IMR-90 (cell line): ENCODE measurements around the gene ZFYVE28. TPM values are rescaled to one million over a fixed set of nuclear protein-coding genes. Genes with fewer than 3 reads are reported as not detected.

Source experiments
- ATAC-seq: fragments of 200-7000 bp; cut with Tn5 transposase; 2 replicates; pipeline ENCODE4 v1.9.1; 2020; ENCODE audit warnings: low read depth, mild to moderate bottlenecking, moderate library complexity
- BruUV-seq: library from RNA; stranded (reverse); fragments of 400-500 nt; replicated peaks from 2 replicates; lab custom pipeline; 2021; lab: Mats Ljungman, UMichigan
- CTCF ChIA-PET: fragments of 300-600 bp; formaldehyde crosslinking; extraction: SDS; loops from one replicate; lab custom pipeline; 2021; ENCODE audit warnings: antibody characterized with exemption; lab: Yijun Ruan, JAX
- POLR2A ChIA-PET: fragments of 300-600 bp; sonication (Branson Sonifier 250); formaldehyde crosslinking; loops from one replicate; lab custom pipeline; 2022; ENCODE audit warnings: antibody characterized with exemption; ENCODE audit not compliant: unreplicated experiment; lab: Charles Lee
- DNase-seq: peaks from one replicate; pipeline ENCODE4 v3.0.0; 2013
- H2AFZ ChIP-seq: replicated peaks from 2 replicates; pipeline ENCODE3; 2013; ENCODE audit warnings: low read length, mild to moderate bottlenecking; ENCODE audit not compliant: poor library complexity
- H2AK5ac ChIP-seq: 2 replicates; pipeline ENCODE4 v1.6.1; 2013; ENCODE audit warnings: low read depth, low read length, inconsistent platforms
- H2AK9ac ChIP-seq: replicated peaks from 2 replicates; pipeline ENCODE3; 2013; ENCODE audit warnings: mild to moderate bottlenecking, low read depth, low read length, moderate library complexity; ENCODE audit not compliant: poor library complexity
- H2BK120ac ChIP-seq: 2 replicates; pipeline ENCODE4 v1.6.1; 2013; ENCODE audit warnings: low read depth, low read length, inconsistent platforms
- H2BK15ac ChIP-seq: 3 replicates; pipeline ENCODE4 v1.6.1; 2013; ENCODE audit warnings: low read depth, low read length, inconsistent platforms
- H2BK20ac ChIP-seq: 2 replicates; pipeline ENCODE4 v1.6.1; 2013; ENCODE audit warnings: low read depth, mild to moderate bottlenecking, inconsistent platforms, low read length, moderate library complexity
- H2BK5ac ChIP-seq: 2 replicates; pipeline ENCODE4 v1.6.1; 2013; ENCODE audit warnings: mild to moderate bottlenecking, low read depth, low read length, inconsistent platforms; ENCODE audit not compliant: poor library complexity, severe bottlenecking
- H3K14ac ChIP-seq: replicated peaks from 2 replicates; pipeline ENCODE4 v1.6.1; 2013; ENCODE audit warnings: low read depth, low read length, inconsistent platforms
- H3K18ac ChIP-seq: 2 replicates; pipeline ENCODE4 v1.6.1; 2013; ENCODE audit warnings: low read depth, low read length, control low read depth
- H3K23ac ChIP-seq: 2 replicates; pipeline ENCODE4 v1.6.1; 2013; ENCODE audit warnings: low read depth, low read length, inconsistent platforms
- H3K27ac ChIP-seq: 2 replicates; pipeline ENCODE4 v1.5.1; 2013; ENCODE audit warnings: mild to moderate bottlenecking, control low read depth, low read length; ENCODE audit not compliant: insufficient read depth
- H3K27me3 ChIP-seq: 2 replicates; pipeline ENCODE4 v1.6.1; 2013; ENCODE audit warnings: low read length; ENCODE audit not compliant: control insufficient read depth, insufficient read depth
- H3K36me3 ChIP-seq: 2 replicates; pipeline ENCODE4 v1.6.1; 2013; ENCODE audit warnings: low read length, mixed read lengths; ENCODE audit not compliant: control insufficient read depth, insufficient read depth
- H3K4ac ChIP-seq: 2 replicates; pipeline ENCODE4 v1.6.1; 2013; ENCODE audit warnings: low read depth, low read length, inconsistent platforms
- H3K4me1 ChIP-seq: 2 replicates; pipeline ENCODE4 v1.6.1; 2013; ENCODE audit warnings: low read length, mixed read lengths; ENCODE audit not compliant: control insufficient read depth, insufficient read depth
- H3K4me2 ChIP-seq: 2 replicates; pipeline ENCODE4 v1.6.1; 2013; ENCODE audit warnings: low read depth, mild to moderate bottlenecking, control low read depth, low read length, moderate library complexity
- H3K4me3 ChIP-seq: 2 replicates; pipeline ENCODE4 v1.5.1; 2013; ENCODE audit warnings: low read depth, mild to moderate bottlenecking, control low read depth, low read length, moderate library complexity; ENCODE audit not compliant: insufficient read depth
- H3K56ac ChIP-seq: 2 replicates; pipeline ENCODE4 v1.6.1; 2013; ENCODE audit warnings: low read length, inconsistent platforms; ENCODE audit not compliant: insufficient read depth; ENCODE audit errors: extremely low read depth
- H3K79me1 ChIP-seq, 2 experiments: 2 replicates each; pipeline ENCODE4 v1.6.1; 2013; ENCODE audit warnings: low read length in 2 of 2, inconsistent platforms in 1 of 2, low read depth in 1 of 2
- H3K9ac ChIP-seq: 2 replicates; pipeline ENCODE4 v1.6.1; 2013; ENCODE audit warnings: low read depth, low read length, control low read depth
- H3K9me1 ChIP-seq: 2 replicates; pipeline ENCODE4 v1.6.1; 2013; ENCODE audit warnings: low read length, inconsistent platforms; ENCODE audit not compliant: insufficient read depth
- H3K9me3 ChIP-seq: 2 replicates; pipeline ENCODE4 v1.6.1; 2013; ENCODE audit warnings: low read length; ENCODE audit not compliant: control insufficient read depth, insufficient read depth
- H4K20me1 ChIP-seq: 2 replicates; pipeline ENCODE4 v1.6.1; 2013; ENCODE audit warnings: low read length, inconsistent platforms; ENCODE audit not compliant: insufficient read depth
- H4K5ac ChIP-seq: 2 replicates; pipeline ENCODE4 v1.6.1; 2013; ENCODE audit warnings: mild to moderate bottlenecking, low read depth, low read length, control low read depth
- H4K8ac ChIP-seq, 2 experiments: 2 replicates each; pipeline ENCODE4 v1.6.1; 2013; ENCODE audit warnings: low read depth in 2 of 2, low read length in 2 of 2, control low read depth in 1 of 2, inconsistent platforms in 1 of 2
- H4K91ac ChIP-seq: 2 replicates; pipeline ENCODE4 v1.6.1; 2013; ENCODE audit warnings: low read depth, low read length, inconsistent platforms; ENCODE audit not compliant: insufficient read depth
- BHLHE40 ChIP-seq: fragments of 150-350 bp; IDR thresholded peaks from 2 replicates; pipeline ENCODE4 v1.6.1; 2016; ENCODE audit warnings: mild to moderate bottlenecking, low read depth, low read length
- CEBPB ChIP-seq: IDR thresholded peaks from 2 replicates; pipeline ENCODE4 v1.6.1; 2012; ENCODE audit warnings: low read depth, low read length, improper control_type of control experiment
- CHD1 ChIP-seq: IDR thresholded peaks from 2 replicates; pipeline ENCODE4 v1.6.1; 2012; ENCODE audit warnings: low read depth, low read length, improper control_type of control experiment
- CTCF ChIP-seq: conservative IDR thresholded peaks from 2 replicates; pipeline ENCODE4 v1.5.1; 2012; ENCODE audit warnings: mild to moderate bottlenecking, low read depth, low read length, improper control_type of control experiment
- FOS ChIP-seq: fragments of 150-350 bp; IDR thresholded peaks from 2 replicates; pipeline ENCODE4 v1.6.1; 2016; ENCODE audit warnings: low read depth, low read length
- MAFK ChIP-seq: IDR thresholded peaks from 2 replicates; pipeline ENCODE4 v1.6.1; 2012; ENCODE audit warnings: low read depth, low read length, improper control_type of control experiment
- MAZ ChIP-seq: IDR thresholded peaks from 2 replicates; pipeline ENCODE4 v1.6.1; 2012; ENCODE audit warnings: low read depth, mild to moderate bottlenecking, low read length, improper control_type of control experiment, moderate library complexity, borderline replicate concordance
- MXI1 ChIP-seq: IDR thresholded peaks from 2 replicates; pipeline ENCODE4 v1.6.1; 2012; ENCODE audit warnings: low read depth, mild to moderate bottlenecking, low read length, moderate library complexity, borderline replicate concordance
- NFE2L2 ChIP-seq: fragments of 150-350 bp; IDR thresholded peaks from 2 replicates; pipeline ENCODE4 v1.6.1; 2016; ENCODE audit warnings: low read depth, mild to moderate bottlenecking, low read length
- POLR2A ChIP-seq: IDR thresholded peaks from 2 replicates; pipeline ENCODE4 v1.6.1; 2012; ENCODE audit warnings: mild to moderate bottlenecking, low read depth, low read length
- RAD21 ChIP-seq: IDR thresholded peaks from 2 replicates; pipeline ENCODE4 v1.6.1; 2012; ENCODE audit warnings: low read length, improper control_type of control experiment
- RCOR1 ChIP-seq: IDR thresholded peaks from 2 replicates; pipeline ENCODE4 v1.6.1; 2012; ENCODE audit warnings: mild to moderate bottlenecking, low read length, improper control_type of control experiment; ENCODE audit not compliant: insufficient replicate concordance
- RFX5 ChIP-seq: IDR thresholded peaks from 2 replicates; pipeline ENCODE4 v1.8.0; 2012; ENCODE audit warnings: low read depth, mild to moderate bottlenecking, low read length, moderate library complexity
- SMC3 ChIP-seq: fragments of 150-350 bp; IDR thresholded peaks from 2 replicates; pipeline ENCODE4 v1.6.1; 2016; ENCODE audit warnings: low read depth, mild to moderate bottlenecking, antibody characterized with exemption, low read length, moderate library complexity
- WGBS, 2 experiments: methylation state at CpG; one replicate each; pipeline versions ENCODE4 v1.1.5 to v1.1.7; 2013; ENCODE audit warnings: missing lambda C conversion rate in 2 of 2; ENCODE audit not compliant: insufficient read length in 1 of 2; ENCODE audit errors: extremely low coverage in 2 of 2; 5-methylcytosine and 5-hydroxymethylcytosine counted together
- dilution Hi-C: fragments of 300-500 bp; cut with HindIII; formaldehyde crosslinking; loops from one replicate; pipeline ENCODE4 v1.14.3; 2018; ENCODE audit warnings: low sequenced_read_pairs; ENCODE audit not compliant: unreplicated experiment
- in situ Hi-C: fragments of 300-500 bp; cut with MboI; formaldehyde crosslinking; loops from 3 replicates; pipeline ENCODE4 v1.14.3; 2019; ENCODE audit warnings: low sequenced_read_pairs, inconsistent platforms, mixed read lengths
- intact Hi-C: fragments of 100-400 bp; cut with micrococcal nuclease; formaldehyde crosslinking; loops from 2 replicates; pipeline ENCODE4 v1.10.0; 2022
- polyA plus RNA-seq, 3 experiments: library from polyadenylated mRNA; depleted of rRNA; stranded (reverse); fragments of >200 nt; gene quantifications; 2 replicates each; pipeline ENCODE4 v1.2.3, GENCODE V29; 2012; ENCODE audit warnings: low replicate concordance in 1 of 3
- total RNA-seq: library from RNA; depleted of rRNA; stranded (reverse); fragments of >200 nt; gene quantifications from 2 replicates; pipeline ENCODE4 v1.2.3, GENCODE V29; 2012
- TF ChIP-seq, protein P1 (sequence below): fragments of 150-350 bp; IDR thresholded peaks from 2 replicates; pipeline ENCODE4 v1.6.1; 2016; ENCODE audit warnings: low read depth, mild to moderate bottlenecking, low read length, moderate library complexity, borderline replicate concordance

Gene ZFYVE28
- total and polyA plus RNA-seq, 2 of the 4 experiments (the other 2 are of a cell fraction) = 0.36 to 1.2 TPM

DNA sequence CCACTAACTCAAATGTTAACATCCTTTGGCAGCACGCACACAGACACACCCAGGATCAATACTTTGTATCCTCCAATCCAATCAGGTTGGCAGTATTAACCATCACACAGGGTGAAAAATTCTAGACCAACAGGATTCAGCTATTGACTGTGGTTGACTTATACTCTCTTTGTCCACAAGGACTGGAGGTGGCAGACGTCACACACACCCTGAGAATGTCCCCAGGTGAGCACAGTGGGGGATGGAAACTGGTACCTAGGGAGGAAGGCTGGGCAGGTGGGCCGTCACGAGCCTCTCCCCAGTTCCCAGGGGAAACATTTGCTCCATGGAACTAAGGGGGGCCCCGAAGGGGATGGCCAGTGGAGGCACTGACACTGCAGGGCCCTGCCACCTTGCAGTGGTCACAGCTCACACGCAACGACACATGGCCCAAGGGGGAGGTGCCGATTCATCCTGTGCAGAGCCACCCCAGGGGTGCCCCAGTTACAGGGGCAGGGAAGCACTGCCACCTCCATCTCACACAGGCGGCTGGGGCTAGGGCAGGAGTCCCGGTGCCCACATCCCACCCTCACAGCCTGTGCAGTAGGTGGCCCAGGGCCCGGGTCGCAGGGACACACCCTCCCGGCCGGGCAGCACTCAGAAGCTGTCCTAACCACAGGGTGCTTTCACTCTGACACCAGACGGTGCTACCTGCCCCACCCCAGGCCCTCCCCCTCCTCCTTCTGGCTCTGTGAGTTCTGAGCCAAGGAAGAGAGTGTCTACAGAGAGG lies 17.4 kb downstream of the ZFYVE28 start:
- Histone ChIP-seq H3K4me2 (no peak overlapping the region), H4K8ac (no peak overlapping the region), H3K27me3 (peaks cover 13% of the 10 kb centered on the region), H3K14ac (no peak overlapping the region), H3K56ac (no peak overlapping the region), H2BK5ac (no peak overlapping the region), H2BK15ac (no peak overlapping the region), H3K23ac (no peak overlapping the region), H2AK9ac (no peak overlapping the region), H3K4me1 (no peaks in the 10 kb centered on the region; the same call in 1 of the 2 replicates), H3K9me1 (no peaks in the 10 kb centered on the region), H2AK5ac (no peak overlapping the region), H3K4ac (no peak overlapping the region), H3K36me3 (no peaks in the 10 kb centered on the region), H4K20me1 (no peaks in the 10 kb centered on the region), H3K27ac (no peak overlapping the region), H3K9me3 (no peaks in the 10 kb centered on the region), H2AFZ (no peak overlapping the region), H4K91ac (no peak overlapping the region), H4K5ac (no peak overlapping the region), H3K4me3 (no peak overlapping the region), H3K79me1 (no peaks in the 10 kb centered on the region), H2BK120ac (no peak overlapping the region), H2BK20ac (no peak overlapping the region), H3K9ac (no peak overlapping the region), H3K18ac (no peak overlapping the region)
- ATAC-seq (no peak), DNase-seq (no peak)
- CTCF ChIA-PET = interaction anchor here (1.4 kb wide), 1 partner anchor 12 kb away, joined by 3 read pairs; no protein-coding TSS in a partner anchor
- dilution Hi-C loops (no loop called here), in situ Hi-C loops (no loop called here), intact Hi-C loops (no loop called here)
- BruUV-seq = no TSS peak
- 69% methylated on average over 6 of the region's 15 CpGs; no CpG with 5 or more reads in 1 of the 2 experiments for WGBS, 2 experiments
- POLR2A ChIA-PET = no interaction called here
- TF ChIP-seq CTCF (no peak), NFE2L2 (no peak), MXI1 (no peak), RAD21 (no peak), RCOR1 (no peak), RFX5 (no peak), FOS (no peak), CHD1 (no peak), MAFK (no peak), MAZ (no peak), SMC3 (no peak), CEBPB (no peak), BHLHE40 (no peak), POLR2A (no peak)
- TF ChIP-seq, protein P1, sequence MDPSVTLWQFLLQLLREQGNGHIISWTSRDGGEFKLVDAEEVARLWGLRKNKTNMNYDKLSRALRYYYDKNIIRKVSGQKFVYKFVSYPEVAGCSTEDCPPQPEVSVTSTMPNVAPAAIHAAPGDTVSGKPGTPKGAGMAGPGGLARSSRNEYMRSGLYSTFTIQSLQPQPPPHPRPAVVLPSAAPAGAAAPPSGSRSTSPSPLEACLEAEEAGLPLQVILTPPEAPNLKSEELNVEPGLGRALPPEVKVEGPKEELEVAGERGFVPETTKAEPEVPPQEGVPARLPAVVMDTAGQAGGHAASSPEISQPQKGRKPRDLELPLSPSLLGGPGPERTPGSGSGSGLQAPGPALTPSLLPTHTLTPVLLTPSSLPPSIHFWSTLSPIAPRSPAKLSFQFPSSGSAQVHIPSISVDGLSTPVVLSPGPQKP = no peak
